Activated T-cell treated with anti-CD3 and anti-CD28 coated beads, Interleukin-2, amount 50 U/mL, for 4 hours (primary cell): ENCODE data around the gene CACNA1A. TPM values are rescaled to one million over a fixed set of nuclear protein-coding genes. Genes with fewer than 3 reads are reported as not detected.
"Not testable (repeated sequence)": the region's sequence is repeated elsewhere in the genome, so short reads cannot be mapped to it uniquely, and the experiment has no call there.

Experiments
- ATAC-seq, 2 donors: fragments of 200-7000 bp; cut with Tn5 transposase; one replicate each; pipeline ENCODE4 v1.10.0; 2021
- DNase-seq: peaks from one replicate; pipeline ENCODE4 v3.0.0-alpha.2; 2020
- H3K27me3 Mint-ChIP-seq: one replicate; pipeline ENCODE4 v1.8.0; 2021; ENCODE audit warnings: low read depth, mixed read lengths
- H3K36me3 Mint-ChIP-seq: one replicate; pipeline ENCODE4 v1.8.0; 2022; ENCODE audit warnings: mixed read lengths; ENCODE audit not compliant: insufficient read depth
- H3K4me1 Mint-ChIP-seq: one replicate; pipeline ENCODE4 v1.8.0; 2021; ENCODE audit warnings: low read depth, mixed read lengths
- H3K4me3 Mint-ChIP-seq: one replicate; pipeline ENCODE4 v1.8.0; 2021; ENCODE audit warnings: mild to moderate bottlenecking, moderate library complexity, mixed read lengths
- H3K9me3 Mint-ChIP-seq: one replicate; pipeline ENCODE4 v1.8.0; 2021; ENCODE audit warnings: mixed read lengths
- total RNA-seq, 3 donors: library from RNA; stranded (reverse); gene quantifications; one replicate each; pipeline ENCODE4 v1.2.1, GENCODE V29; 2021

Gene CACNA1A
- total RNA-seq, 3 donors from 2014 or later: 0.16 to 0.43 (median 0.20) TPM

GRCh38 chr19:13382633-13382938 is 123.7 kb downstream of the CACNA1A start:
- Mint-ChIP-seq H3K9me3 (no peaks in the 10 kb centered on the region), H3K4me1 (no peaks in the 10 kb centered on the region), H3K27me3 (peaks cover 13% of the 10 kb centered on the region), H3K4me3 (no peak overlapping the region), H3K36me3 (no peaks in the 10 kb centered on the region)
- DNase-seq (no peak), ATAC-seq (no peak)

GRCh38 chr19:13381827-13382632 is 124.2 kb downstream of the CACNA1A start:
- Mint-ChIP-seq H3K36me3 (no peaks in the 10 kb centered on the region), H3K4me1 (no peaks in the 10 kb centered on the region), H3K27me3 (peaks cover 13% of the 10 kb centered on the region), H3K4me3 (no peak overlapping the region), H3K9me3 (no peaks in the 10 kb centered on the region)
- ATAC-seq (no peak), DNase-seq (no peak)

GRCh38 chr19:13376537-13376936 is 129.7 kb downstream of the CACNA1A start:
- Mint-ChIP-seq H3K4me3 (no peak overlapping the region), H3K9me3 (peaks cover 6% of the 10 kb centered on the region), H3K27me3 (peaks cover 15% of the 10 kb centered on the region), H3K4me1 (no peaks in the 10 kb centered on the region), H3K36me3 (no peaks in the 10 kb centered on the region)
- ATAC-seq (no peak), DNase-seq (no peak)

- no peaks in the 10 kb centered on the region for H3K4me1 Mint-ChIP-seq
- H3K4me3 Mint-ChIP-seq: no peak overlapping the region
- DNase-seq (no peak), ATAC-seq (no peak)
- peaks cover 16% of the 10 kb centered on the region for H3K27me3 Mint-ChIP-seq
- no peaks in the 10 kb centered on the region for H3K36me3 Mint-ChIP-seq
- peaks cover 6% of the 10 kb centered on the region for H3K9me3 Mint-ChIP-seq
Observed at GRCh38 chr19:13373599-13373998, 132.7 kb downstream of the CACNA1A start.

- no peaks in the 10 kb centered on the region for H3K4me1 Mint-ChIP-seq
- H3K9me3 Mint-ChIP-seq: peaks cover 6% of the 10 kb centered on the region
- DNase-seq: no peak
- H3K36me3 Mint-ChIP-seq: no peaks in the 10 kb centered on the region
- H3K27me3 Mint-ChIP-seq: peaks cover 13% of the 10 kb centered on the region
- ATAC-seq: no peak
- H3K4me3 Mint-ChIP-seq: no peak overlapping the region
Observed at GRCh38 chr19:13370948-13371347, 135.3 kb downstream of the CACNA1A start.

- Mint-ChIP-seq H3K4me3 (no peak overlapping the region), H3K36me3 (no peaks in the 10 kb centered on the region), H3K27me3 (peaks cover 24% of the 10 kb centered on the region), H3K4me1 (no peaks in the 10 kb centered on the region), H3K9me3 (no peaks in the 10 kb centered on the region)
- ATAC-seq (no peak), DNase-seq (no peak)
Observed at GRCh38 chr19:13366529-13367143, 139.6 kb downstream of the CACNA1A start.

GRCh38 chr19:13363954-13364353 is 142.3 kb downstream of the CACNA1A start:
- ATAC-seq (no peak), DNase-seq (no peak)
- Mint-ChIP-seq H3K4me3 (no peak overlapping the region), H3K9me3 (peaks cover 5% of the 10 kb centered on the region), H3K36me3 (no peaks in the 10 kb centered on the region), H3K27me3 (peaks cover 25% of the 10 kb centered on the region), H3K4me1 (no peaks in the 10 kb centered on the region)

- DNase-seq: no peak
- H3K4me1 Mint-ChIP-seq: no peaks in the 10 kb centered on the region
- H3K27me3 Mint-ChIP-seq: peaks cover 30% of the 10 kb centered on the region
- no peak overlapping the region for H3K4me3 Mint-ChIP-seq
- peaks cover 5% of the 10 kb centered on the region for H3K9me3 Mint-ChIP-seq
- no peaks in the 10 kb centered on the region for H3K36me3 Mint-ChIP-seq
- no peak for ATAC-seq
Observed at GRCh38 chr19:13363245-13363644, 143.0 kb downstream of the CACNA1A start.

- Mint-ChIP-seq H3K9me3 (peaks cover 5% of the 10 kb centered on the region), H3K4me3 (no peak overlapping the region), H3K36me3 (no peaks in the 10 kb centered on the region), H3K4me1 (no peaks in the 10 kb centered on the region), H3K27me3 (peaks cover 35% of the 10 kb centered on the region)
- DNase-seq (no peak), ATAC-seq (no peak)
Observed at GRCh38 chr19:13362668-13363067, 143.6 kb downstream of the CACNA1A start.

- H3K4me3 Mint-ChIP-seq, H3K4me1 Mint-ChIP-seq, H3K9me3 Mint-ChIP-seq, DNase-seq, ATAC-seq, H3K36me3 Mint-ChIP-seq: not testable (repeated sequence)
- H3K27me3 Mint-ChIP-seq: peaks cover 43% of the 10 kb centered on the region
Observed at GRCh38 chr19:13361726-13362125, 144.6 kb downstream of the CACNA1A start.

GRCh38 chr19:13356686-13357280 is 149.5 kb downstream of the CACNA1A start:
- peaks cover 5% of the 10 kb centered on the region for H3K9me3 Mint-ChIP-seq
- DNase-seq (no peak), ATAC-seq (no peak)
- H3K4me1 Mint-ChIP-seq: no peaks in the 10 kb centered on the region
- H3K4me3 Mint-ChIP-seq: no peak overlapping the region
- H3K27me3 Mint-ChIP-seq: peaks cover 50% of the 10 kb centered on the region
- no peaks in the 10 kb centered on the region for H3K36me3 Mint-ChIP-seq

- Mint-ChIP-seq H3K4me3 (no peak overlapping the region), H3K4me1 (no peaks in the 10 kb centered on the region), H3K27me3 (peaks cover 45% of the 10 kb centered on the region), H3K9me3 (peaks cover 5% of the 10 kb centered on the region), H3K36me3 (no peaks in the 10 kb centered on the region)
- no peak for DNase-seq
- no peak for ATAC-seq
Observed at GRCh38 chr19:13356185-13356584, 150.1 kb downstream of the CACNA1A start.

GRCh38 chr19:13355356-13355755 is 150.9 kb downstream of the CACNA1A start:
- H3K9me3 Mint-ChIP-seq: peaks cover 5% of the 10 kb centered on the region
- ATAC-seq (no peak), DNase-seq (no peak)
- H3K27me3 Mint-ChIP-seq: peaks cover 42% of the 10 kb centered on the region
- H3K36me3 Mint-ChIP-seq: no peaks in the 10 kb centered on the region
- H3K4me1 Mint-ChIP-seq: no peaks in the 10 kb centered on the region
- H3K4me3 Mint-ChIP-seq: no peak overlapping the region

GRCh38 chr19:13353625-13354024 is 152.7 kb downstream of the CACNA1A start:
- ATAC-seq: no peak
- Mint-ChIP-seq H3K4me1 (no peaks in the 10 kb centered on the region), H3K36me3 (no peaks in the 10 kb centered on the region), H3K9me3 (peaks cover 4% of the 10 kb centered on the region), H3K4me3 (no peak overlapping the region), H3K27me3 (peaks cover 43% of the 10 kb centered on the region)
- DNase-seq: no peak

- H3K9me3 Mint-ChIP-seq: peaks cover 4% of the 10 kb centered on the region
- H3K36me3 Mint-ChIP-seq: no peaks in the 10 kb centered on the region
- no peaks in the 10 kb centered on the region for H3K4me1 Mint-ChIP-seq
- peaks cover 38% of the 10 kb centered on the region for H3K27me3 Mint-ChIP-seq
- DNase-seq (no peak), ATAC-seq (no peak)
- no peak overlapping the region for H3K4me3 Mint-ChIP-seq
Observed at GRCh38 chr19:13350759-13351158, 155.5 kb downstream of the CACNA1A start.
